GM18498 (cell line): Measurements from ENCODE around the gene DMRTB1.

Experiments used
- ATAC-seq: cut with Tn5 transposase; IDR thresholded peaks from one replicate; pipeline ENCODE4 v1.9.1; 2021; ENCODE audit warnings: mild to moderate bottlenecking, moderate library complexity; ENCODE audit not compliant: unreplicated experiment

DMRTB1 gene

DNA sequence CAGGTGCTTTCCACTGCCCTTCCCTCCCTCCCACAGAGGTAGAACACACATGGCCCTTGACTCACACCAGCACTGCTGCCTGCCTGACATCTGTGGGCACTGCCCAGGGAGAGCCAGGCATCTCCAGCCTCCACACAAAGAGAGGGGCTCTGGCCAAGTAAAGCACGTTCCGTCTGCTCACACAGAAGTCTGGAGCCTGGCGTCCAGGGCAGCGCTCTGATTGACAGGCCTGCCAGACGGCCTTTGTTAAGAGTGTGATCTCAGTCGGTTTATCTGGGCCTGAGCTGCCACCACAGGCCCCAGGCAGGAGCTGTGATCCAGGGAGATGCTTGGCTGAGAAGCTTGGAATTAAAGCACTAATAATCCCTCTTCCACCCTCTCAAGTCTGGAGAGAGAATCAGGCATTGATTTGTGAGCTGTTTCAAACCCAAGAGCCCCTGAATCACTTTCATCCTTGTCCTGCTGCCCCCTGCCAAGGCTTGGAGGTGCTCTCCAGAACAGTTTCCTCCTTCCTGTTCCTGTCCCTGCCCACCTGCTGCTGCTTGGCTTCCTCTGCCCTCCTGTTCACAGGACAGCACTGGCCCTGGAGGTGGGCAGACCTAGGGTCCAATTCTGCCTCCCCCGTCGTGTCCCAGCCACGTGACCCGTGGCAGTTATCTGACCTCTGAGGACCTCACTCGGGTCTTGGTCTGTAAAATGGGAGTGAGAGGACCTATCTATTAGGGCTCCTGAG lies 3.7 kb downstream of the DMRTB1 start:
- no peak for ATAC-seq

- ATAC-seq, result no peak
Observed at GRCh38 chr1:53463961-53464899, 5.0 kb downstream of the DMRTB1 start.

DNA sequence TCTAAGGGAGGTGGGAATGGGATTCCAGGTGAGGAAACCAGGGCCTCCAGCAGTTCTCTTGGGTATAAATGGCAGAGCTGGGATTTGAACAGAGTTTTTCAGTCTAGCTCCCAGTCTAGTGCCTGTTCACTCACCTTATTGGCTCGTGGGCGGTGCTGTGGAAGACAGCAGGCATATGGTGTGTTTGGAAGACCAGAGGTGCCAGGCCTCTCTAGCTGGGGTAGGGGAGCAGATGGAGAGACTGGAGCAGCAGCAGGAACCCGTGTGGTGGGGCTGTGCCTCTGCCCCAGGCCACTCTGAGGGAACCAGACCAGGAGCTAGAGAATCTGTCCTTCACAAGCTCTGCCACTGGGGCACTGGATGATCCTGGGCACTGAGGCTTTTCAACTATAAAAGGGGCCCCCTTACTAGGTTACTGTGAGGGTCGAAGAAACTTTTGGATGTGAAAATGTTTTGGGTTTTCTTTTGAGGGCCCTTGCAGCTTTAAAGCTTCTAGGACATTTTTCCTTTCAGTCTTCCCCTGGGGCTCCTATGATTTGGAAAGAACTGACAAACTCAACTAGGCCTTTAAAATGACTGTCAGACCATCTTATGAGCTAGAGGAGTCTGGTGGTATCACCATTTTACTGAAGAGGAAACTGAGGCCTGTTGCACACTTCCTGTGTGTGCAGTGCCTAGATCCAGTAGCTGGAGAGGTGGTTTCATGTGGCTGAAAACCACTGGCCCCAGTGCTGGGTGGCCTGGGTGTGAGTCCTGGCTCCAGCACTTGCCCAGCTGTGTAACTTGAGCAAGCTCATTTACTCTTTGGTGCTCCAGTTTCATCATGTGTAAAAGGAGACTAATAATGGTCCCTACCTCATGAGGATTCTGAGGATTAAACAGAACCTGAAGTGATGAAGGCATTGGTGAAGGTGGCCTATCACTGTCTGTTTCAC lies 6.1 kb downstream of the DMRTB1 start:
- ATAC-seq, result no peak

DNA sequence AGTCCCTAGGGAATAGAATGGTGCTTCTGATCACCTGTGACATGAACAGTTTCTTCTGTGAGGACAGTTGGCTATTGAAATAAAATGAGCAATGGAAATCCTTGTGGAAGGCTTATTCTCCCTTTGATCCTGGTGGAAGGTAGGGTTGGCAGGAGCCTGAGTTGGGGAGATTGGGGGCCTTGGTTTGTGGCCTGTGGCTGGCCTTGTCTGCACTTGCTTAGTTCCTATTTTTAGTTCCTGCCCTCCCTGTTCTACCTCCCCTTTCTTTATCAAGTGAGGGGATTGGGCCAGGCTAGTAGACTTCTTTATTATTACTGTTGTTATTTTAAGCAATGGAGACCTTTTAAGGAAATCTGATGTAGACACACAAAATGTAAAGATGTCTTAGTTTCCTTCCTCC lies 8.2 kb downstream of the DMRTB1 start:
- no peak for ATAC-seq

DNA sequence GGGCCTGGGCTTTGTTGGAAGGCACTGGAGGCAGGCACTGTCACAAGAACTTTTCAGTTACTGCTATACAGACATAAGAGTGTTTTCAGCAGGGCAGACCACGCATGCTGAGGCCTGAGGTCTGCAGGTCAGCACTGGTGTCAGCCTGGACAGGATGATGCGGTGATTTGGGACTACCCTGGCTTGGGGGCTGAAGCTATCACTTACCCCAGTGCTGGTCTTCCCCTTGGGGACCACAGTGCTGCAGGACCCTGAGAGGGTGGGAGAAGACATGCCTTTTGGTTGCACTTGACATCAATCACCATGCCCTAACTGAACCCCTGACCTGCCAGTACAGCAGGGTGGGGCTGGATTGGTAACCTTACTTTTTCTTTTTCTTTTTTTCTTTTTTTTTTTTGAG lies 9.2 kb downstream of the DMRTB1 start:
- no peak for ATAC-seq

DNA sequence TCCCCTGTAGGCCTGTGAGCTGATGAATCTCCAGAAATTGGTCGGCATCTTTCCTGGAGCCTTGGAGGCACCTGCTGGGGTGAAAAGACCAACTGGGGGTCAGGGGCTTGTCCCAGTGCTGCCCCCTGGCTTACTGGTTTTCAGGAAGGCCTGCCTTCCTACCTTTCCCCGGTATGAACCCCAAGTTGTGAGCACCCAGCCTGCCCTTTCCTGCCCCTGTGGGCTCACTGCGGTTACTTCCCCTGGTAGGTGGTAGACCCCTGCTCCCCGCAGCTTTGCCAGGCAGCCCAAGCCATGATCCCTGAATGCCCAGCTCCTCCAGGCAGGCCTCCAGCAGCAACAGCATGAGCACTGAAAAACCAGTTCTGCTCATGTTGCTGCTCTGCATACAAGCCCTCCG lies 10.2 kb downstream of the DMRTB1 start:
- ATAC-seq, result no peak

- no peak for ATAC-seq
Observed at GRCh38 chr1:53470155-53470554, 11.0 kb downstream of the DMRTB1 start.

DNA sequence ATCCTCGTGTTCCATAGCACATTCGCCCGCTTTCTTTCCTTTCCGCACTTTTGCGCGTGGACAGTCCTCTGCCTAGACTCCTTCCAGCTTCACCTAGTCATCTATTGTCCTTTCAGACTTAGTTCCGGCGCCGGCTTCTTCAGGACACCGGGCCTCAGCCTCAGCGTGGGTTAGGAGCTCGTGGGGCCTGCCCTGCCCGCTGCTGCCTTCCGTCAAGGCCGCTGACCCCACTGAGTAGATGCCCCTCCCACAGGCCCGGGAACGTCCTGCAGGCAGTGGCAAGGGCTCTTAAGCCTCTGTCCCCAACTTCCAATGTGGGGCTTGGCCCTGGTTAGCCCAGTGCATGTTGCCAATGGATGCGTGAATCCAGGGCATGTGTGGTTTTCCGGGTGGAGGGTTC lies 11.4 kb downstream of the DMRTB1 start:
- ATAC-seq, result no peak

GRCh38 chr1:53471000-53471399 lies 11.8 kb downstream of the DMRTB1 start:
- ATAC-seq, result no peak

GRCh38 chr1:53473463-53473862 lies 14.3 kb downstream of the DMRTB1 start:
- no peak for ATAC-seq

DNA sequence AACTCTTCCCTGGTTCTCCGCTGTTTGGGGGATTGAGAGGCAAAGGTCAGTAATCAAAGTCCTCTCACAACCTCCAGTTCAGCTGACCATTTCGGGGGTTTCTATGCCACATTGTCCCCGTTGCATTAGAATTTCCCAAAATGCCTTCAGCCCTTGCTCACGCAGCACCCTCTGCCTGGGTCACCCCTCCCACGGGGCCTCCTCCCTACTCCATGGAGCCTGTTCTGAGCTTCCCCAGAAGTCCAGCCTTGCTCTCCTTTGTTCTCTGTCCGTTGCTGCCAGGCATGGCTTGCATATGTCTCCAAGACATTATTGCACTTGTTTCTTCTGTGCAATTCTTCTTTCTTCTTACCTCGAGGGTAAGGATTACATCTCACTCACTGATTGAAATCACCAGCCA lies 16.5 kb downstream of the DMRTB1 start:
- no peak for ATAC-seq

GRCh38 chr1:53476579-53476978 lies 17.4 kb downstream of the DMRTB1 start:
- no peak for ATAC-seq

DNA sequence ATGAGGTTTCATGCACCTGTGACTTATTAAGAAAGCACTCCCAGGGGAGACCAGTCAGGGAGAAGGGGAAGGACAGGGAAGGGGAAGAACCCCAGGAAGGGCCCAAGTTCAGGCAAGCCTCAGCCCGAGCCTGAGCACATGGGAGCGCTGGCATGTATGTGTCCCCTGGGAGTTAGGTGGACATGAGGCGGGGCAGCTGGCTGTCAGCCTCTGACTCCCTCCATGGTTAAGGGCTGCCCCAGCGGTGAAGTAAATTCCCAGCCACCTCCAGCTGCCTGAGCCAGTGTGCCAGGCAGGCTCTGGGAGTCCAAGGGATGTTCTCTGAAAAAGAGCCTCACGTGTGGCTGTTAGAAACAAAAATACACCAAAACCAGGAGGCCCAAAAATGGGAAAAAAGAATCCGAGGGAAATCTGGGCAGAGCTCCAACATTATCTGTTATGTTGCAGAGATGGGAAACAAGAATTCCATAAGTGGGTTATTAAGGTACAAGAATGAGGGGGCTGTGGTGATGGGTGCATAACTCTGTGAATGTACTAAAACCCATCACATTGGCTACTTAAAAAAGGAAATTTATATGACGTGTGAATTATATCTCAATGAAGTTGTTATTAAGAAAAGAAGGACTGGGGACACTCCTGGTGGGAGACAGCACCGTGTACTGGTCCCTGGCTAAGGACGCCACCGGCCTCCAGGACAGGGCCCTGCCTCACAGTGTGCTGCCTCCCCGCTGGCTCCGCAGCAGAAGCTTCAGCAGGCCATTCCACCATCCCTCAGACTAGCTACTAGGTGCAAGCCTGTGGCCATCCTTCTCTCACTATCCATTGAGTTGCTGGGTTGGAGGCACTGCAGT lies 18.7 kb downstream of the DMRTB1 start:
- ATAC-seq, result no peak

- ATAC-seq, result no peak
Observed at GRCh38 chr1:53478502-53478818, 19.3 kb downstream of the DMRTB1 start.

DNA sequence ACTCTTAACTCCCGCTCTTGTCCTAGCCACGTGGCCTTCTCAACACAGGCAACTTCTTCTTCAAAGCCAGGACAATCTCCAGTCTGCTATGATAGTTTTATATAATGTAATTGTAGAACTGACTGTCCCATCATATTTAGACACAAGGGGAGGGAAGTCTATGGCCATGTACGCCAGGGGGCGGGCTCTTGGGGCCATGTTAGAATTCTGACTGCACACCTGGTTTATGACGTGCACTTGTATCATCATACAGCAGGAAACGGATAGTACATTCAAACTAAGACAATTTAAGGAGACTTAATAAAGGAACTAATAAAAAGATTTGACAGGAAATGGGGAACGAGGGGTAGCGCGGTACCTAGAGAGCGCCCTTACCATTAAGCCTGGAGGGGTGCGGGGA lies 21.5 kb downstream of the DMRTB1 start:
- ATAC-seq, result no peak

DNA sequence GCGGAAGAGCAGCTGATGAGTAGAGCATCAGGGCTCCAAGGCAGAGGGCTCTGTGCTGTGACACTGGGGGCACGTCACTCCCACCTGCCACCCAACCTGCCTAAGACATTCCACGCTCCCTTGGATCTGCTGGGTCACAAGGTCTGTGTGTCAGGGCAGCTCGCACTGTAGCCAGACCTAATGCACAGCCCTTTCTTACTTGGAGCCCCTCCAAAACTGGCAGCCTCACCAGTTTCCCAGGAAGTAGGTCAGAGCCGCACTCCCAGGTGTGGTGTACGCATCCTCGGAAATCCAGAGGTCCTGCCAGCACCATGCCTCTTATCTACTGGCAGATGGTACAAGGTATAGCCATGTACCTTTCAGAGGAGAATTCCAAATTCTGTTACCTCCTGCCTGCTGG lies 22.3 kb downstream of the DMRTB1 start:
- ATAC-seq, result no peak

GRCh38 chr1:53482441-53483153 lies 23.4 kb downstream of the DMRTB1 start:
- ATAC-seq, result no peak

DNA sequence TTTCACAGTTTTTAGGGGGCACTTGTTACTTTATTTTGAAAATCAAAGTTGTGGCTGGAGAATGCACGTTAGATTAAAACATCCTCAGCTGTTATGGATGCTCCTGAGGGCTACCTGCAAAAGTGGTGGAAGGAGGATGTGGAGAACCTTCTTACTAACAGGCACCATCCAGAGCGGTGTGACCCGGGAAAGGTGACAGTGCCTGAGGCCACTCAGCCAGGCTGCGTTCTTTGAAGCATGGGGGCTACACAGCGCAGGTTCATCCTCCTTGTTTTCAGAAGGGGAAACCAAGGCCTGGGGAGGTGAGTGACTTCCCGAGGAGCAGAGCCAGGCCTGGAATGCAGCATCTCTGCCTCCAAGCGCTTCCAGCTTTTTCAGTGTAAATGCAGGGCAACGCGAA lies 24.0 kb downstream of the DMRTB1 start:
- no peak for ATAC-seq

- ATAC-seq, result no peak
Observed at GRCh38 chr1:53483656-53484055, 24.5 kb downstream of the DMRTB1 start.
